Measurements from ENCODE around the gene HECTD1. TPM values are rescaled to one million over a fixed set of nuclear protein-coding genes. Genes with fewer than 3 reads are reported as not detected.
"Not testable (repeated sequence)": the region's sequence is repeated elsewhere in the genome, so short reads cannot be mapped to it uniquely, and the experiment has no call there.

HECTD1 gene
- total and polyA plus RNA-seq, 4 donors = 23.5 to 164 (median 92.5) TPM

GRCh38 chr14:31190717-31191263 lies 16.8 kb downstream of the HECTD1 start:
- no peak overlapping the region for H3K27ac ChIP-seq (ENCODE audit: low read depth in 1 of 2, low read length in 2 of 2)
- H3K9me3 ChIP-seq (ENCODE audit: control insufficient read depth, low read length) = no peaks in the 10 kb centered on the region
- H3K4me3 ChIP-seq (ENCODE audit: low read length in 2 of 2) = no peak overlapping the region
- intact Hi-C loops (cut with DNase I) = no loop called here
- ATAC-seq (ENCODE audit: low FRiP score) (no peak), DNase-seq (no peak)
- peaks cover 3 to 5% of the 10 kb centered on the region in 2 donors for H3K4me1 ChIP-seq (ENCODE audit: control insufficient read depth in 1 of 2, insufficient read depth in 2 of 2, low read length in 2 of 2)
- no peaks in the 10 kb centered on the region for H3K36me3 ChIP-seq (ENCODE audit: control insufficient read depth in 1 of 2, insufficient read depth in 2 of 2, low read length in 1 of 2)
- WGBS, 2 donors = 97% methylated on average over 8 of the region's 8 CpGs
- no peaks in the 10 kb centered on the region for H3K27me3 ChIP-seq (ENCODE audit: control insufficient read depth in 1 of 2, insufficient read depth in 2 of 2, low read length in 1 of 2)

GRCh38 chr14:31190219-31190603 lies 17.4 kb downstream of the HECTD1 start:
- Histone ChIP-seq H3K4me3 (ENCODE audit: low read length in 2 of 2) (no peak overlapping the region), H3K4me1 (ENCODE audit: control insufficient read depth in 1 of 2, insufficient read depth in 2 of 2, low read length in 2 of 2) (peaks cover 3 to 5% of the 10 kb centered on the region in 2 donors), H3K27me3 (ENCODE audit: control insufficient read depth in 1 of 2, insufficient read depth in 2 of 2, low read length in 1 of 2) (no peaks in the 10 kb centered on the region), H3K27ac (ENCODE audit: low read depth in 1 of 2, low read length in 2 of 2) (no peak overlapping the region), H3K36me3 (ENCODE audit: control insufficient read depth in 1 of 2, insufficient read depth in 2 of 2, low read length in 1 of 2) (no peaks in the 10 kb centered on the region), H3K9me3 (ENCODE audit: control insufficient read depth, low read length) (no peaks in the 10 kb centered on the region)
- intact Hi-C loops (cut with DNase I) = no loop called here
- WGBS, 2 donors = 95 to 96% methylated on average over 3 of the region's 3 CpGs
- ATAC-seq (ENCODE audit: low FRiP score) (no peak), DNase-seq (no peak)

GRCh38 chr14:31189346-31190218 lies 18.0 kb downstream of the HECTD1 start:
- Histone ChIP-seq H3K4me1 (ENCODE audit: control insufficient read depth in 1 of 2, insufficient read depth in 2 of 2, low read length in 2 of 2) (peaks cover 3 to 4% of the 10 kb centered on the region in 2 donors), H3K9me3 (ENCODE audit: control insufficient read depth, low read length) (no peaks in the 10 kb centered on the region), H3K27me3 (ENCODE audit: control insufficient read depth in 1 of 2, insufficient read depth in 2 of 2, low read length in 1 of 2) (no peaks in the 10 kb centered on the region), H3K4me3 (ENCODE audit: low read length in 2 of 2) (no peak overlapping the region), H3K27ac (ENCODE audit: low read depth in 1 of 2, low read length in 2 of 2) (no peak overlapping the region), H3K36me3 (ENCODE audit: control insufficient read depth in 1 of 2, insufficient read depth in 2 of 2, low read length in 1 of 2) (no peaks in the 10 kb centered on the region)
- intact Hi-C loops (cut with DNase I) = no loop called here
- no peak for DNase-seq
- WGBS, 2 donors = 92 to 93% methylated on average over 5 of the region's 5 CpGs
- ATAC-seq (ENCODE audit: low FRiP score) = no peak

DNA sequence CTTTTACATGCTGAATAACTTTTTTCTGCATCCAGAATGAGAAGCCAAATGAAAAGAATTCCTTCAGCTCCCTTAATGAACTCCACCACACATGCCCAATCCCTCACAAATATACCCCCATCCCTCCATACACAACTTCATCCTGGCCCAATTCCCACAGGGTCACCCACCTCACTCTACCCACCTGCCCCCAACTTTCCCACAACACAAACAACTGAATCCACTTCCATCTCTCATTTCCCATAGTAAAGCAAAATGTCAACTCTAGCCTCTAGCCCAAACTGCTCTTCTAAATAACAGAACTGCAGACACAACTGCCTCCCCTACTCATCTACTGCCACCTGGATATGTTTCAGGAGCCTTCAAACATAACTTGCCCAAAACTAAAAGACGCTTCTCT lies 18.8 kb downstream of the HECTD1 start:
- WGBS, 2 donors = 94 to 100% methylated on average over 1 of the region's 1 CpG
- Histone ChIP-seq H3K27me3 (ENCODE audit: control insufficient read depth in 1 of 2, insufficient read depth in 2 of 2, low read length in 1 of 2) (no peaks in the 10 kb centered on the region), H3K4me1 (ENCODE audit: control insufficient read depth in 1 of 2, insufficient read depth in 2 of 2, low read length in 2 of 2) (peaks cover 3% of the 10 kb centered on the region in 2 donors), H3K36me3 (ENCODE audit: control insufficient read depth in 1 of 2, insufficient read depth in 2 of 2, low read length in 1 of 2) (no peaks in the 10 kb centered on the region), H3K27ac (ENCODE audit: low read depth in 1 of 2, low read length in 2 of 2) (no peak overlapping the region), H3K4me3 (ENCODE audit: low read length in 2 of 2) (no peak overlapping the region), H3K9me3 (ENCODE audit: control insufficient read depth, low read length) (no peaks in the 10 kb centered on the region)
- no peak for DNase-seq
- intact Hi-C loops (cut with DNase I) = no loop called here
- no peak for ATAC-seq (ENCODE audit: low FRiP score)

GRCh38 chr14:31182016-31182415 lies 25.6 kb downstream of the HECTD1 start:
- 96 to 99% methylated on average over 6 of the region's 6 CpGs for WGBS, 2 donors
- H3K36me3 ChIP-seq (ENCODE audit: control insufficient read depth in 1 of 2, insufficient read depth in 2 of 2, low read length in 1 of 2); DNase-seq; ATAC-seq (ENCODE audit: low FRiP score); H3K27ac ChIP-seq (ENCODE audit: low read depth in 1 of 2, low read length in 2 of 2); H3K4me3 ChIP-seq (ENCODE audit: low read length in 2 of 2); intact Hi-C loops (cut with DNase I); H3K9me3 ChIP-seq (ENCODE audit: control insufficient read depth, low read length); H3K27me3 ChIP-seq (ENCODE audit: control insufficient read depth in 1 of 2, insufficient read depth in 2 of 2, low read length in 1 of 2); H3K4me1 ChIP-seq (ENCODE audit: control insufficient read depth in 1 of 2, insufficient read depth in 2 of 2, low read length in 2 of 2): not testable (repeated sequence)

GRCh38 chr14:31181271-31181670 lies 26.3 kb downstream of the HECTD1 start:
- H3K27me3 ChIP-seq (ENCODE audit: control insufficient read depth in 1 of 2, insufficient read depth in 2 of 2, low read length in 1 of 2) = no peaks in the 10 kb centered on the region
- WGBS, 2 donors = 92 to 94% methylated on average over 3 of the region's 3 CpGs
- H3K27ac ChIP-seq (ENCODE audit: low read depth in 1 of 2, low read length in 2 of 2) = no peak overlapping the region
- intact Hi-C loops (cut with DNase I) = no loop called here
- ATAC-seq (ENCODE audit: low FRiP score) = no peak
- H3K36me3 ChIP-seq (ENCODE audit: control insufficient read depth in 1 of 2, insufficient read depth in 2 of 2, low read length in 1 of 2) = no peaks in the 10 kb centered on the region
- H3K9me3 ChIP-seq (ENCODE audit: control insufficient read depth, low read length) = no peaks in the 10 kb centered on the region
- peaks cover 0 to 3% of the 10 kb centered on the region in 2 donors for H3K4me1 ChIP-seq (ENCODE audit: control insufficient read depth in 1 of 2, insufficient read depth in 2 of 2, low read length in 2 of 2)
- no peak for DNase-seq
- no peak overlapping the region for H3K4me3 ChIP-seq (ENCODE audit: low read length in 2 of 2)

GRCh38 chr14:31180299-31181051 lies 27.1 kb downstream of the HECTD1 start:
- DNase-seq = no peak
- 49 to 61% methylated on average over 3 of the region's 3 CpGs for WGBS, 2 donors
- Histone ChIP-seq H3K36me3 (ENCODE audit: control insufficient read depth in 1 of 2, insufficient read depth in 2 of 2, low read length in 1 of 2) (no peaks in the 10 kb centered on the region), H3K27me3 (ENCODE audit: control insufficient read depth in 1 of 2, insufficient read depth in 2 of 2, low read length in 1 of 2) (no peaks in the 10 kb centered on the region), H3K4me1 (ENCODE audit: control insufficient read depth in 1 of 2, insufficient read depth in 2 of 2, low read length in 2 of 2) (peaks cover 0 to 3% of the 10 kb centered on the region in 2 donors), H3K9me3 (ENCODE audit: control insufficient read depth, low read length) (no peaks in the 10 kb centered on the region), H3K4me3 (ENCODE audit: low read length in 2 of 2) (no peak overlapping the region), H3K27ac (ENCODE audit: low read depth in 1 of 2, low read length in 2 of 2) (no peak overlapping the region)
- no peak for ATAC-seq (ENCODE audit: low FRiP score)
- intact Hi-C loops (cut with DNase I) = no loop called here

GRCh38 chr14:31174433-31174832 lies 33.2 kb downstream of the HECTD1 start:
- intact Hi-C loops (cut with DNase I) = no loop called here
- DNase-seq (no peak), ATAC-seq (ENCODE audit: low FRiP score) (no peak)
- no peaks in the 10 kb centered on the region for H3K27me3 ChIP-seq (ENCODE audit: control insufficient read depth in 1 of 2, insufficient read depth in 2 of 2, low read length in 1 of 2)
- no peak overlapping the region for H3K27ac ChIP-seq (ENCODE audit: low read depth in 1 of 2, low read length in 2 of 2)
- H3K9me3 ChIP-seq (ENCODE audit: control insufficient read depth, low read length) = no peaks in the 10 kb centered on the region
- no peak overlapping the region for H3K4me3 ChIP-seq (ENCODE audit: low read length in 2 of 2)
- no peaks in the 10 kb centered on the region for H3K4me1 ChIP-seq (ENCODE audit: control insufficient read depth in 1 of 2, insufficient read depth in 2 of 2, low read length in 2 of 2)
- 91 to 96% methylated on average over 4 of the region's 4 CpGs for WGBS, 2 donors
- peaks cover 2 to 6% of the 10 kb centered on the region in 2 donors for H3K36me3 ChIP-seq (ENCODE audit: control insufficient read depth in 1 of 2, insufficient read depth in 2 of 2, low read length in 1 of 2)

All from aorta (tissue), 5 donors.